ENCODE measurements around the gene BHLHE23.

GRCh38 chr20:62962221-62962879, 44.4 kb downstream of the BHLHE23 start:
- TF ChIP-seq CTCF (IDR thresholded peaks at IDR 0.05) (no peak), POLR2A (IDR thresholded peaks at IDR 0.05) (no peak)

All from body of pancreas (tissue), 4 donors.